T-helper 17 cell (primary cell): ENCODE measurements around the gene PCMTD2. TPM values are rescaled to one million over a fixed set of nuclear protein-coding genes. Genes with fewer than 3 reads are reported as not detected.

Source experiments
- ATAC-seq: fragments of 150-1000 bp; cut with Tn5 transposase; 2 replicates; pipeline ENCODE4 v1.10.0; 2021; ENCODE audit warnings: mild to moderate bottlenecking, moderate library complexity
- DNase-seq, 3 donors: peaks; one replicate each; pipeline versions ENCODE4 v3.0.0 to v3.0.0-alpha.2; 2020 to 2021
- H3K9me3 ChIP-seq: one replicate; pipeline ENCODE4 v1.7.0; 2013; ENCODE audit warnings: low read length, mild to moderate bottlenecking; ENCODE audit not compliant: control insufficient read depth, poor library complexity, severe bottlenecking
- H3K27ac Mint-ChIP-seq: one replicate; pipeline ENCODE4 v1.8.0; 2022; ENCODE audit warnings: mild to moderate bottlenecking, moderate library complexity, mixed read lengths
- H3K27me3 Mint-ChIP-seq: one replicate; pipeline ENCODE4 v1.8.0; 2022; ENCODE audit warnings: mixed read lengths
- H3K36me3 Mint-ChIP-seq: one replicate; pipeline ENCODE4 v1.8.0; 2022; ENCODE audit warnings: low read depth, mixed read lengths
- H3K4me1 Mint-ChIP-seq: one replicate; pipeline ENCODE4 v1.8.0; 2022; ENCODE audit warnings: mild to moderate bottlenecking, mixed read lengths
- H3K4me3 Mint-ChIP-seq: one replicate; pipeline ENCODE4 v1.8.0; 2022; ENCODE audit warnings: mild to moderate bottlenecking, moderate library complexity, mixed read lengths
- total RNA-seq, 4 donors: library from RNA in 2 of 4; stranded (reverse) in 2 of 4; gene quantifications; one replicate each; pipeline ENCODE4 v1.2.3 and lab custom pipeline; 2022 to 2026

The PCMTD2 gene
- total RNA-seq, 2 donors from 2014 or later, result 70.9 to 71.5 TPM

DNA sequence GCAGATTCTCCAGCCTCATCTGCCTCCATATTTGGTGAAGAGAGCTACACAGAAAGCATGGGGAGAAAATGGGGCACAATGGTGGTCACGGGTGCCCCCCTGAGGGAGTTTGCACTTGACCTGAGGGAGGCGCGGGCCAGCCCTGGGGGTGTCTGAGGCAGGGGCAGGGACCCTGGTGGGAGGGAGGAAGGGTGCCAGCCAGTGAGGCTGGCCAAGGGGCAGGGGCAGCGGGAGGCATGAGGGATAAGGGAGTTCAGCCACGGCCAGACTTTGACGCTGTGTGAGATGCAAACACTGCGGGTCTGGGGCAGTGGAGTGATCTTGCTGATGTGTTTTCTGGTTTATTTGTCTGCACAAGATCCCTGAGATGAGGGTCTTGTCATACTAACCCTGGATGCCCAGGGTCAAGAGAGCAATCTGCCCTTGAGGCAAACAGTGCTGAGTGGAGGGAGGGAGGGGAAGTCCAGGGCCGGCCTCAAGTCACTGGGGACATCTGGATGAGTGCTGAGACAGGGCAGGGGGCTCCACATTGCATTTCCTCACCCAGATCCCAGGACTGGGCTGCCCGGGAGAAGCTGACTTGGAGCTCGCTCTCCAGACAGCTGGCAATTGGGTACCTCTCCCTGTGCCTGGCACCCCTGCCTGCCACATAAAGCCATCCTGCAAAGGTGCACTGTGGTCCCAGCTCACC, 8.8 kb upstream of the PCMTD2 start:
- peaks cover 53% of the 10 kb centered on the region for H3K27me3 Mint-ChIP-seq
- no peaks in the 10 kb centered on the region for H3K36me3 Mint-ChIP-seq
- H3K27ac Mint-ChIP-seq, result peak overlapping the region; percentile 59
- H3K9me3 ChIP-seq, result no peaks in the 10 kb centered on the region
- ATAC-seq (no peak), DNase-seq (no peak)
- peaks cover 14% of the 10 kb centered on the region for H3K4me1 Mint-ChIP-seq
- H3K4me3 Mint-ChIP-seq, result no peak overlapping the region

DNA sequence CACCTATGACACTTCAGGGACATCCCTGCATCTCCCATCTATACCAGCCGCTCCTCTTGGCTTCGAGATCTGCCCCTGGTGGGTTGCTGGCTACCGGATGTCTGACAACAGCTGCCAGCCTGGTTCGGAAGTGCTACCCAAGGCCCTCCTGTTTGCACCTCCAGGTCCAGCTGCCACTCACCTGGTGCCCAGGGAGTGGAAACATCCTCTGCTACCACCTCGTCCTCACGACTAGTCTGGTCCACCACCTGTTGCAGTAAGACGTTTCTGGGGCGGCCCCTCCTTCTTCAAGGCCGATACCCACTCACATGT, 8.3 kb upstream of the PCMTD2 start:
- DNase-seq (no peak), ATAC-seq (no peak)
- no peaks in the 10 kb centered on the region for H3K36me3 Mint-ChIP-seq
- H3K27ac Mint-ChIP-seq, result no peak overlapping the region
- no peak overlapping the region for H3K4me3 Mint-ChIP-seq
- peaks cover 13% of the 10 kb centered on the region for H3K4me1 Mint-ChIP-seq
- H3K27me3 Mint-ChIP-seq, result peaks cover 53% of the 10 kb centered on the region
- no peaks in the 10 kb centered on the region for H3K9me3 ChIP-seq

DNA sequence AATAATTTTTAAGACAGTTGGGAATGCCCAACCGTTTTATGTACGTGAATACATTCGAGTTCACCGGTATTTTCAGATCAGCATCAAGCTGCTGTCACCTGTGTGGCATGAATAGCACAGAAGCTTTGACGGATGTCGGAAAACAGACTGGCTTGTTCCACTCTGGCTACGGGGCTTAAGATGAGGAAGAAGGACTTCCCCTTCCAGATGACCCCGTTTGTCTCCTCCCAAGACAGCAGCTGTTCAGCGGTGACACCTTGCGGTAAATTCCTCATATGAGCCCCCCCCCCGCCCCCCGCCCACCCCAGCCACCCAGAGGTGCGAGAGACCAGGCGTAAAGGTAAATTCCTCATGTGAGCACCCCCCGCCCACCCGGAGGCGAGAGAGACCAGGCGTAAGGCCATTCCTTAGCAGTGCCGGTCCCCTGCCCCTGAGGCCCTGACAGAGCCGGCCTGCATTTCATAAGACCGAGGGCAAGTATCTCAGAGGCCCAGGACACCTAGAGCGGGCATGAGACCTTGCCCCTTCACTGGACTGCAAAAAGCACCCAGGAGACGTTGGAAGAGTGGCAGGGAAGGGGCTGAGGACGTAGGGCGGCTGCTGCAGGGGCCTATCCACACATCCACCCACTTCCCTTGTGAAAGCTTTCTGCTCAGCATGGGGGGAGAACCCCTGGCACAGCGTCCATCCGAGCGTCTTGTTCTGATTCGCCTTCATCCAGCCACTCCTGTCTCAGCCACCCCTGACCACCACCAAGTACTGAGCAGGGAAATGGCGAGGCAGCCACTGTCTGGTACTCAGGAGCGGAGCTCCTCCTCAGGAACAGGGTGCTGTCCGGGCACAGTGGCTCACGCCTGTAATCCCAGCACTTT, 7.3 kb upstream of the PCMTD2 start:
- Mint-ChIP-seq H3K4me1 (peaks cover 11% of the 10 kb centered on the region), H3K27ac (no peak overlapping the region), H3K36me3 (no peaks in the 10 kb centered on the region), H3K4me3 (no peak overlapping the region), H3K27me3 (peaks cover 56% of the 10 kb centered on the region)
- no peak for ATAC-seq
- no peak for DNase-seq
- H3K9me3 ChIP-seq, result no peaks in the 10 kb centered on the region

DNA sequence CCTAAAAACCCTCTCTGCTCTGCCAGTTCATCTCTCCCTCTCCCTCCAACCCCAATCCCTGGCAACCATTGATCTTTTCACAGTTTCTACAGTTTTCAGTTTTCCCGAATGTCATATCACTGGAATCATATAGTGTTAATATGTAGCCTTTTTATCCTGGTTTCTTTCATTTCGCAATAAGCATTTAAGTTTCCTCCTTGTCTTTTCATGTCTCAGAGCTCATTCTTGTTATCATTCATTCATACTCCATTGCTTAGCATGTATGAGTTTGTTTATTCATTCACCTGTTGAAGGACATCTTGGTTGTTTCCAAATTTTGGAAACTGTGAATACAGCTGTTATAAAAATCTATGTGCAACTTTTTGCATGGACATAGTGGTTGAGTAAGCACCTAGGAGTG, 5.5 kb upstream of the PCMTD2 start:
- H3K4me1 Mint-ChIP-seq, result peaks cover 13% of the 10 kb centered on the region
- no peak overlapping the region for H3K27ac Mint-ChIP-seq
- DNase-seq, result no peak
- H3K36me3 Mint-ChIP-seq, result no peaks in the 10 kb centered on the region
- no peaks in the 10 kb centered on the region for H3K9me3 ChIP-seq
- no peak for ATAC-seq
- peaks cover 46% of the 10 kb centered on the region for H3K27me3 Mint-ChIP-seq
- no peak overlapping the region for H3K4me3 Mint-ChIP-seq

DNA sequence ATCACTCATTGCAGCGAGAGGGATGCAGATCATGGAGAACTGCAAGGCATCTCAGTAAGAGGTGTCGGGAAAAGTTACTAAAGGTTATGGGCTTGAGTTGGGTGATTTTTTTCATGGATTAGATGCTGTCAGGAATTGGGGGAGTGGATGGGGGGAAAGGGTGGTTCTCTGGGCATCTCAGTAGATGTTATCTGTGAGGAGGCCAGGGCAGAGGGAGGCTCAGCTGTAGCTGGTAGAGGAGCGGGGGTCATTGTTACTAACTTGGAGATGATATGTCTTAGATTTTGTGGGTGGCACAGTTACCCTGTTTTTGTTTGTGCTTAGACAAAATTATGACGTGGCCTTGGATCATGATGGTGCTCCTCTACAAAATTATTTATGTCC, 2.6 kb upstream of the PCMTD2 start:
- H3K27ac Mint-ChIP-seq, result no peak overlapping the region
- H3K4me3 Mint-ChIP-seq, result no peak overlapping the region

DNA sequence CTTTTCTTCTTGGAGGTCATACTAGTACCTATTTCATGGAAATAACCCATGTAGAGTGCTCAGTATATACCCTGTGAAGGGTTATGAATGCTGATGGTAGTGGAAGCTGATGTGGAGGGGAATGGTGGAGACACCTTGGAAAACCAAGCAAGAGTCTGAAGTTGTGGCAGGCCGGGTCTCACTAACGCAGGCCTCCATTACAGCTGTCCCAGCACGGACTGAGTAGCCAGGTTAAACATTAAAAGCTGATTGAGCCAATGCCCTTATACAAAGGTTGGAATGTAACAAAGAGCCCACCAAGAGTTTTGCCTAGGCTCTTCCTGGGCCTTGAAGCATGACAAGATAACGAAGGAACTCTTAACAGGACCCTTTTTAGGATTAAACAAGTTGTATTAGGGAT, 2.1 kb upstream of the PCMTD2 start:
- H3K9me3 ChIP-seq, result no peaks in the 10 kb centered on the region
- Mint-ChIP-seq H3K4me3 (no peak overlapping the region), H3K36me3 (no peaks in the 10 kb centered on the region), H3K27ac (no peak overlapping the region), H3K27me3 (peaks cover 24% of the 10 kb centered on the region), H3K4me1 (peaks cover 30% of the 10 kb centered on the region)
- no peak for DNase-seq
- ATAC-seq, result no peak

More for the DNA sequence above, 2.6 kb upstream of the PCMTD2 start:
- no peaks in the 10 kb centered on the region for H3K9me3 ChIP-seq
- ATAC-seq (no peak), DNase-seq (no peak)
- H3K27me3 Mint-ChIP-seq, result peaks cover 24% of the 10 kb centered on the region
- H3K36me3 Mint-ChIP-seq, result no peaks in the 10 kb centered on the region
- peaks cover 25% of the 10 kb centered on the region for H3K4me1 Mint-ChIP-seq

DNA sequence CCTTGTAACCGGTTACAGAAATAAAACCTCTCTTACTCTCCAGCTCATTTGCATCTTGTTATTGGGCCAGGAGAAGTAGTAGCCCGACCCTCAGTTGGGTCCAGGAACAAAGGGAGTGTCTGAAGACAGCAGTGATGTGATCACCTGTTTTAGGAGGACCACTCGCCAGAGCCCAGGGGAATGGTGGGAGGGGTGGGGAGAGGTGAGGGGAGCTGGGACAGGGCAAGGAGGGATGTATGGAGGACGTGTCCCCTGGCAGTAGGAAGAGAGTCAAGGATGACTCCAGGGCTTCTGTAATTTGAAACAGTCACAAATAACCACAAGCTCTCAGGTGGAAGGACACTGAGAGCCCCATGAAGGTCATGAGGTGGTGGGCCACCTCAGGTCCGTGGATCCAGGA, 1.4 kb upstream of the PCMTD2 start:
- Mint-ChIP-seq H3K36me3 (no peaks in the 10 kb centered on the region), H3K27me3 (peaks cover 24% of the 10 kb centered on the region), H3K4me3 (peak overlapping the region; percentile 78), H3K27ac (peak overlapping the region; percentile 71), H3K4me1 (peaks cover 36% of the 10 kb centered on the region)
- DNase-seq, result no peak
- ATAC-seq, result no peak
- no peaks in the 10 kb centered on the region for H3K9me3 ChIP-seq

DNA sequence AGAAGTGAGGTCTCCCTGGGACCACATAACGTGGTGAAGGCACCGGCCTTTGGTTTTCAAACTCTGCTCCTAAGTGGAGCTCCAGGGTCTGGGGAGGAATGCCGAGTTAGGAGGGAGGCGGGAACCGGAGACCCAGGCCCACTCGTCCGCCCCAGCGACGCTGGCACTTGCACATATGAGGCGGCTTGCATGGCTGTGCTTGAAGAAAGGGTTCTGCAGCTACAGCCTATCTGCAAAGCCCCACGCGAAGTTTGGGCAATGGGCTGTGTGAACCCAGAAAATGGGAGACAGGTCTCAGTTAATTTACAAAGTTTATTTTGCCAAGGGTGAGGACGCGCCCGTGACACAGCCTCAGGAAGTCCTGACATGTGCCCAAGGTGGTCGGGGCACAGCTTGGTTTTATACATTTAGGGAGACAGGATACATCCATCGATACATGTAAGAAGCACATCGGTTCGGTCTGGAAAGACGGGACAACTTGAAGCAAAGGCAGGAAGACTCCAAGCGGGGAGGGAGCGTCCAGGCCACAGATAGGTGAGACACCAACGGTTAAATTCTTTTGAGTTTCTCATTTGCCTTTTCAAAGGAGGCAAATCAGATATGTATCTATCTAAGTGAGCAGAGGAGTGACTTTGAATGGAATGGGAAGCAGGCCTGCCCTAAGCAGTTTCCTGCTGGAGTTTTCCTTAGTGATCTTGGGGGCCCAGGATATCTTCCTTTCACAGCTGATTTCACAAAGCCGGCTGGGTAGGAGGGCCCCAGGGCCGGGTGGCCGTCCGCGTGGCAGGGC, 782 bp upstream of the PCMTD2 start:
- no peak for DNase-seq
- peaks cover 24% of the 10 kb centered on the region for H3K27me3 Mint-ChIP-seq

DNA sequence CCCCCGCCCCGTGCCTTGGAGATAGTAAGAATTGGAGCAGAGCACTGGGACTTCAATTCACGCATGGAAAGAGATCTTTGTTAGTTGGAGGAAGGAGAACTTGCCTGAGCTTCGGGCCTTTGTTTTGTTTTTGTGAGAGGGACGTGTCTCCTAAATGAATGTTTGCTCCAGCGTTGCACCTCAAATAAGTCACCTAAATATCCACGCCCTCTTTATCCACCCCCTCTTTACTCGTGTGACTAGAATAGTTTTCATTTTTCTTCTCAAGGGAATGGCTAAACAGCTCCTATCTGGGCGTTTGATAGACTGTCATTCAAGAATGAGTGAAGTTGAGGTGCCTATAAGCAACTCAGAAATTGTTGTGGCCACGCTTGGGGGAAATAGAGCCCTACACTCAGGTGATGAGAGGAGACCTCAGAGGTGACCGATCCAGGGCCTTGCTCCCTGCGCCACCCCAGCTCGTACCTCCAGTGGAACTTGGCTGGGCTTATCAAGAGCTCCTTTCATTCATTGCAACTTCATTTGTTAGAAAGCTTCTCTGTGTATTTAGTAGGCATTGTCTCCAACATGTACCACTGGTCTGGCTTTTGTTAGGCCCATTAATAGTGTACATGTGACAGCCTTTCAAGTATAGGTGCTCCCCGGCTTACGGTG, 861 bp downstream of the PCMTD2 start:
- Mint-ChIP-seq H3K36me3 (no peaks in the 10 kb centered on the region), H3K4me3 (peak overlapping the region; percentile 97), H3K4me1 (peaks cover 49% of the 10 kb centered on the region), H3K27ac (peak overlapping the region; percentile 95), H3K27me3 (peaks cover 14% of the 10 kb centered on the region)
- ATAC-seq (no peak), DNase-seq (no peak)
- no peaks in the 10 kb centered on the region for H3K9me3 ChIP-seq

More for the DNA sequence above, 782 bp upstream of the PCMTD2 start:
- peaks cover 36% of the 10 kb centered on the region for H3K4me1 Mint-ChIP-seq
- no peaks in the 10 kb centered on the region for H3K36me3 Mint-ChIP-seq
- peak overlapping the region; percentile 78 for H3K4me3 Mint-ChIP-seq
- no peaks in the 10 kb centered on the region for H3K9me3 ChIP-seq
- no peak for ATAC-seq
- H3K27ac Mint-ChIP-seq, result peak overlapping the region; percentile 71

DNA sequence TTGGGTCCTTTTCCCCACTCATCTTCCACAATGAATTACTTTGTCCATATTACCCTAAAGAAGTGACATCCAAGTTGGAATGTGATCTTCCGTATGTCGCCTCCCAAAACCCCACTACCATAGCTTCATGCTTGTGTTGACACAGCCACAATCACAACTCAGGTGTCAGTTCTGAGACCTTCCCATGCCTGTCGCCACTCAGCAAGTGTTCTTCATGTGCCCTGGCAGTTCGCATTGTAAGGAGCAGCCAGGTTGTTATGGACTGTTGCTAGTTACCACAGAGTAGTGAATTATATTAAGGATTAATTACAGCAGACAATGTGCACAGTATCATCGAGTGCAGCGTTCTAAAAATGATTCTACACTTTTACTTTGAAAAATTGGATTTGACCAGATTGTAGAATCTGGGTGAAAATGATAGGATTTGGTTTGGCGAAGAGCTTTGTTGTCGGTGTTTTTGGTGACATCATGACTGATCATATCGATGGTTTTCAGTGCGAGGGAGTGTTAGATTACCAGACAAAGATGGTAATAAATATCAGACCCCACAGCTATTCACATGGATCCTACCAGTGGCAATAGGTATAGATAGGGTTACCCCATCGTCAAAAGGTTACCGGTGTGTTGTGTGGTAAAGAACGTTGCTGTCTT, 1.7 kb downstream of the PCMTD2 start:
- Mint-ChIP-seq H3K27ac (peak overlapping the region; percentile 95), H3K36me3 (no peaks in the 10 kb centered on the region), H3K4me3 (peak overlapping the region; percentile 97), H3K4me1 (peaks cover 53% of the 10 kb centered on the region), H3K27me3 (peaks cover 11% of the 10 kb centered on the region)
- no peak for DNase-seq
- H3K9me3 ChIP-seq, result no peaks in the 10 kb centered on the region
- ATAC-seq, result no peak

DNA sequence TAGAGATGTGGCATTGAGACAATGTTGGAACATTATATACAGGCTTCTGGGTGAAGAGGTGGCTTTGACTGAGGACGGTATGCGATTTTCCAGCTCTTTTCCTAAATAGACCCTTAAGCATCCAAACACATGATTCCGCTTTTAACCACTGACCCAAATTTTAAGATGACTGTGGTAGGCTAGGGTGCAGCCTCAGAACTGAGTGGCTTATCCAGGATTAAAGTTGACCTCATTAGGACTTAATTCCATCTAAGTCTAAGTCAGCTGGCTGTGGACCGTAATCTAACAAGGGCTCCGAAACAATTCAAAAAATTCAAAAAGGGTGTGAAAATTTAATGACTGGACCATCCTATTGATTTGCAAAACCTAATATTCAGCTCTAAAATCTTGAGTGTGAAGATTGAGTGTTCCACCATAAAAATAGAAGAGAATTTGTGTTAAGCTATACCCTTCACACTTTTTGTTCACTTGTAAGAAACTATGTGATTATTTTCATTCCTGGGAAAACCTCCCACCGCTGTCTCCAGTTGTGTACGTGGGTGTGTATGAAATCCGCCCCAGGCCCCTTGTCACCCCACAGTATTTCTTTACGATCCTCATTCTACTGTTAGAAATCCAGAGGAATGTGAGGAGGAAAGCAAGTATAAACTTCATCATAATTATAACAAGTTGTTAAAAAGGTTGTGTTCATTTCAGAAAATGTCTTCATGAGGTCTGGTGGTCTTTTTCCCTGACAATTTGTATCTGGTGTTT, 2.7 kb downstream of the PCMTD2 start:
- peaks cover under 1% of the 10 kb centered on the region for H3K27me3 Mint-ChIP-seq
- no peak overlapping the region for H3K27ac Mint-ChIP-seq
- peak overlapping the region; percentile 21 for H3K4me3 Mint-ChIP-seq
- peaks cover 3% of the 10 kb centered on the region for H3K36me3 Mint-ChIP-seq
- ATAC-seq, result no peak
- DNase-seq, result no peak
- H3K4me1 Mint-ChIP-seq, result peaks cover 60% of the 10 kb centered on the region
- H3K9me3 ChIP-seq, result no peaks in the 10 kb centered on the region

DNA sequence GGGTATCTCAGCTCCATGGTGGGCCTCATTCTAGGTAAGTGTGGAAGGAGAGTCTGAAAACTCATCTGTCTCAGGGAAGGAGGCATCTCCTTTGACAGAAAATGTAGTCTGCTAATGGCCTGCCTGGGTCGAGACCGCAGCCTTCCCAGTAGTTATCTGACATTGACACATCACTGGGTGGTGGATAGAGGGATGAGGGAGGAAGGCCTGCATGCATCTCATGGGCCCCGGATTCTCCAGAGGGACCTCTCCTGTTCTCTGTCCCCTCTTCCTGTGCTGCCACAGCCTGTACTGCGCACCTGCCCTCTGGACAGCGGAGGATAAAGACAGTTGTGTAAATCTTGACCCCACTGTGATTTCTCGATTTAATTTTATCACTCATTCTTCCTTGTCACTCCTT, 4.7 kb downstream of the PCMTD2 start:
- H3K9me3 ChIP-seq, result no peaks in the 10 kb centered on the region
- H3K27ac Mint-ChIP-seq, result peak overlapping the region; percentile 83
- ATAC-seq (no peak), DNase-seq (no peak)
- H3K36me3 Mint-ChIP-seq, result peaks cover 3% of the 10 kb centered on the region
- peaks cover 57% of the 10 kb centered on the region for H3K4me1 Mint-ChIP-seq
- H3K27me3 Mint-ChIP-seq, result no peaks in the 10 kb centered on the region
- H3K4me3 Mint-ChIP-seq, result peak overlapping the region; percentile 68
